ENCODE measurements around the gene SMARCC2.
A peak's percentile ranks its signal among the peaks of the same experiment; 100 is the strongest.
"Not testable (repeated sequence)": the region's sequence is repeated elsewhere in the genome, so short reads cannot be mapped to it uniquely, and the experiment has no call there.

SMARCC2 gene

GRCh38 chr12:56202838-56203237 is 13.6 kb upstream of the SMARCC2 start:
- no peak for DNase-seq (ENCODE audit: extremely low spot score)
- TF ChIP-seq CTCF (IDR thresholded peaks at IDR 0.05; ENCODE audit: control extremely low read depth, extremely low read depth, low read depth, missing control alignments), result no peak
- ChIA-PET POLR2A (no interaction called here), CTCF (interaction anchor here (0.6 to 11.2 kb wide), 5 partner anchors 10 to 262 kb away, joined by 3 to 51 read pairs (median 9); partner anchors contain the start of genes RNF41 and SMARCC2)

- no peak for TF ChIP-seq CTCF (IDR thresholded peaks at IDR 0.05; ENCODE audit: control extremely low read depth, extremely low read depth, low read depth, missing control alignments)
- ChIA-PET POLR2A (no interaction called here), CTCF (interaction anchor here (0.6 to 11.2 kb wide), 7 partner anchors 10 to 262 kb away, joined by 3 to 51 read pairs (median 8); partner anchors contain the start of genes RNF41, SMARCC2 and ZC3H10)
- DNase-seq (ENCODE audit: extremely low spot score), result no peak
Measured at GRCh38 chr12:56202366-56202765, 13.1 kb upstream of the SMARCC2 start.

- ChIA-PET CTCF (interaction anchor here (1.0 to 6.5 kb wide), 3 partner anchors 10 to 79 kb away, joined by 3 to 51 read pairs (median 5); partner anchors contain the start of gene SMARCC2), POLR2A (no interaction called here)
- no peak for TF ChIP-seq CTCF (IDR thresholded peaks at IDR 0.05; ENCODE audit: control extremely low read depth, extremely low read depth, low read depth, missing control alignments)
- DNase-seq (ENCODE audit: extremely low spot score), result no peak
Measured at GRCh38 chr12:56198836-56199235, 9.6 kb upstream of the SMARCC2 start.

GRCh38 chr12:56197921-56198635 is 8.8 kb upstream of the SMARCC2 start:
- ChIA-PET CTCF (interaction anchor here (1.0 to 6.5 kb wide), 9 partner anchors 9 to 101 kb away, joined by 3 to 51 read pairs (median 4); partner anchors contain the start of genes RNF41, SMARCC2 and ZC3H10), POLR2A (interaction anchor here (0.6 kb wide), 1 partner anchor 72 kb away, joined by 3 read pairs; no protein-coding TSS in a partner anchor)
- DNase-seq (ENCODE audit: extremely low spot score), result no peak
- no peak for TF ChIP-seq CTCF (IDR thresholded peaks at IDR 0.05; ENCODE audit: control extremely low read depth, extremely low read depth, low read depth, missing control alignments)

GRCh38 chr12:56196818-56197550 is 7.7 kb upstream of the SMARCC2 start:
- DNase-seq (ENCODE audit: extremely low spot score), result not testable (repeated sequence)
- CTCF ChIA-PET, result interaction anchor here (1.1 to 6.5 kb wide), 8 partner anchors 8 to 394 kb away, joined by 3 to 51 read pairs (median 4); partner anchors contain the start of genes RNF41, SMARCC2 and ZC3H10
- POLR2A ChIA-PET, result interaction anchor here (0.7 kb wide), 1 partner anchor 89 kb away, joined by 7 read pairs; no protein-coding TSS in a partner anchor

- peak; percentile 79 for TF ChIP-seq CTCF (IDR thresholded peaks at IDR 0.05; ENCODE audit: control extremely low read depth, extremely low read depth, low read depth, missing control alignments)
- ChIA-PET POLR2A (no interaction called here), CTCF (interaction anchor here (0.9 to 9.6 kb wide), 13 partner anchors 9 to 271 kb away, joined by 3 to 243 read pairs (median 9); partner anchors contain the start of genes ANKRD52, ESYT1, RNF41 and ZC3H10)
- DNase-seq (ENCODE audit: extremely low spot score), result peak; percentile 78
Measured at GRCh38 chr12:56193025-56193578, 3.8 kb upstream of the SMARCC2 start.

All from GM10248 (cell line).